IMR-90 (cell line): ENCODE measurements around the gene DNAJC11. TPM values are rescaled to one million over a fixed set of nuclear protein-coding genes. Genes with fewer than 3 reads are reported as not detected.
A peak's percentile ranks its signal among the peaks of the same experiment; 100 is the strongest.

Experiments
- ATAC-seq: fragments of 200-7000 bp; cut with Tn5 transposase; 2 replicates; pipeline ENCODE4 v1.9.1; 2020; ENCODE audit warnings: low read depth, mild to moderate bottlenecking, moderate library complexity
- BruUV-seq: library from RNA; stranded (reverse); fragments of 400-500 nt; replicated peaks from 2 replicates; lab custom pipeline; 2021; lab: Mats Ljungman, UMichigan
- CTCF ChIA-PET: fragments of 300-600 bp; formaldehyde crosslinking; extraction: SDS; loops from one replicate; lab custom pipeline; 2021; ENCODE audit warnings: antibody characterized with exemption; lab: Yijun Ruan, JAX
- POLR2A ChIA-PET: fragments of 300-600 bp; sonication (Branson Sonifier 250); formaldehyde crosslinking; loops from one replicate; lab custom pipeline; 2022; ENCODE audit warnings: antibody characterized with exemption; ENCODE audit not compliant: unreplicated experiment; lab: Charles Lee
- DNase-seq: peaks from one replicate; pipeline ENCODE4 v3.0.0; 2013
- H2AFZ ChIP-seq: replicated peaks from 2 replicates; pipeline ENCODE3; 2013; ENCODE audit warnings: low read length, mild to moderate bottlenecking; ENCODE audit not compliant: poor library complexity
- H2AK5ac ChIP-seq: 2 replicates; pipeline ENCODE4 v1.6.1; 2013; ENCODE audit warnings: low read depth, low read length, inconsistent platforms
- H2AK9ac ChIP-seq: replicated peaks from 2 replicates; pipeline ENCODE3; 2013; ENCODE audit warnings: mild to moderate bottlenecking, low read depth, low read length, moderate library complexity; ENCODE audit not compliant: poor library complexity
- H2BK120ac ChIP-seq: 2 replicates; pipeline ENCODE4 v1.6.1; 2013; ENCODE audit warnings: low read depth, low read length, inconsistent platforms
- H2BK15ac ChIP-seq: 3 replicates; pipeline ENCODE4 v1.6.1; 2013; ENCODE audit warnings: low read depth, low read length, inconsistent platforms
- H2BK20ac ChIP-seq: 2 replicates; pipeline ENCODE4 v1.6.1; 2013; ENCODE audit warnings: low read depth, mild to moderate bottlenecking, inconsistent platforms, low read length, moderate library complexity
- H2BK5ac ChIP-seq: 2 replicates; pipeline ENCODE4 v1.6.1; 2013; ENCODE audit warnings: mild to moderate bottlenecking, low read depth, low read length, inconsistent platforms; ENCODE audit not compliant: poor library complexity, severe bottlenecking
- H3K14ac ChIP-seq: replicated peaks from 2 replicates; pipeline ENCODE4 v1.6.1; 2013; ENCODE audit warnings: low read depth, low read length, inconsistent platforms
- H3K18ac ChIP-seq: 2 replicates; pipeline ENCODE4 v1.6.1; 2013; ENCODE audit warnings: low read depth, low read length, control low read depth
- H3K23ac ChIP-seq: 2 replicates; pipeline ENCODE4 v1.6.1; 2013; ENCODE audit warnings: low read depth, low read length, inconsistent platforms
- H3K27ac ChIP-seq: 2 replicates; pipeline ENCODE4 v1.5.1; 2013; ENCODE audit warnings: mild to moderate bottlenecking, control low read depth, low read length; ENCODE audit not compliant: insufficient read depth
- H3K27me3 ChIP-seq: 2 replicates; pipeline ENCODE4 v1.6.1; 2013; ENCODE audit warnings: low read length; ENCODE audit not compliant: control insufficient read depth, insufficient read depth
- H3K36me3 ChIP-seq: 2 replicates; pipeline ENCODE4 v1.6.1; 2013; ENCODE audit warnings: low read length, mixed read lengths; ENCODE audit not compliant: control insufficient read depth, insufficient read depth
- H3K4ac ChIP-seq: 2 replicates; pipeline ENCODE4 v1.6.1; 2013; ENCODE audit warnings: low read depth, low read length, inconsistent platforms
- H3K4me1 ChIP-seq: 2 replicates; pipeline ENCODE4 v1.6.1; 2013; ENCODE audit warnings: low read length, mixed read lengths; ENCODE audit not compliant: control insufficient read depth, insufficient read depth
- H3K4me2 ChIP-seq: 2 replicates; pipeline ENCODE4 v1.6.1; 2013; ENCODE audit warnings: low read depth, mild to moderate bottlenecking, control low read depth, low read length, moderate library complexity
- H3K4me3 ChIP-seq: 2 replicates; pipeline ENCODE4 v1.5.1; 2013; ENCODE audit warnings: low read depth, mild to moderate bottlenecking, control low read depth, low read length, moderate library complexity; ENCODE audit not compliant: insufficient read depth
- H3K56ac ChIP-seq: 2 replicates; pipeline ENCODE4 v1.6.1; 2013; ENCODE audit warnings: low read length, inconsistent platforms; ENCODE audit not compliant: insufficient read depth; ENCODE audit errors: extremely low read depth
- H3K79me1 ChIP-seq, 2 experiments: 2 replicates each; pipeline ENCODE4 v1.6.1; 2013; ENCODE audit warnings: low read length in 2 of 2, inconsistent platforms in 1 of 2, low read depth in 1 of 2
- H3K9ac ChIP-seq: 2 replicates; pipeline ENCODE4 v1.6.1; 2013; ENCODE audit warnings: low read depth, low read length, control low read depth
- H3K9me1 ChIP-seq: 2 replicates; pipeline ENCODE4 v1.6.1; 2013; ENCODE audit warnings: low read length, inconsistent platforms; ENCODE audit not compliant: insufficient read depth
- H3K9me3 ChIP-seq: 2 replicates; pipeline ENCODE4 v1.6.1; 2013; ENCODE audit warnings: low read length; ENCODE audit not compliant: control insufficient read depth, insufficient read depth
- H4K20me1 ChIP-seq: 2 replicates; pipeline ENCODE4 v1.6.1; 2013; ENCODE audit warnings: low read length, inconsistent platforms; ENCODE audit not compliant: insufficient read depth
- H4K5ac ChIP-seq: 2 replicates; pipeline ENCODE4 v1.6.1; 2013; ENCODE audit warnings: mild to moderate bottlenecking, low read depth, low read length, control low read depth
- H4K8ac ChIP-seq, 2 experiments: 2 replicates each; pipeline ENCODE4 v1.6.1; 2013; ENCODE audit warnings: low read depth in 2 of 2, low read length in 2 of 2, control low read depth in 1 of 2, inconsistent platforms in 1 of 2
- H4K91ac ChIP-seq: 2 replicates; pipeline ENCODE4 v1.6.1; 2013; ENCODE audit warnings: low read depth, low read length, inconsistent platforms; ENCODE audit not compliant: insufficient read depth
- CEBPB ChIP-seq: IDR thresholded peaks from 2 replicates; pipeline ENCODE4 v1.6.1; 2012; ENCODE audit warnings: low read depth, low read length, improper control_type of control experiment
- POLR2A ChIP-seq: IDR thresholded peaks from 2 replicates; pipeline ENCODE4 v1.6.1; 2012; ENCODE audit warnings: mild to moderate bottlenecking, low read depth, low read length
- dilution Hi-C: fragments of 300-500 bp; cut with HindIII; formaldehyde crosslinking; loops from one replicate; pipeline ENCODE4 v1.14.3; 2018; ENCODE audit warnings: low sequenced_read_pairs; ENCODE audit not compliant: unreplicated experiment
- in situ Hi-C: fragments of 300-500 bp; cut with MboI; formaldehyde crosslinking; loops from 3 replicates; pipeline ENCODE4 v1.14.3; 2019; ENCODE audit warnings: low sequenced_read_pairs, inconsistent platforms, mixed read lengths
- intact Hi-C: fragments of 100-400 bp; cut with micrococcal nuclease; formaldehyde crosslinking; loops from 2 replicates; pipeline ENCODE4 v1.10.0; 2022
- polyA plus RNA-seq, 3 experiments: library from polyadenylated mRNA; depleted of rRNA; stranded (reverse); fragments of >200 nt; gene quantifications; 2 replicates each; pipeline ENCODE4 v1.2.3, GENCODE V29; 2012; ENCODE audit warnings: low replicate concordance in 1 of 3
- total RNA-seq: library from RNA; depleted of rRNA; stranded (reverse); fragments of >200 nt; gene quantifications from 2 replicates; pipeline ENCODE4 v1.2.3, GENCODE V29; 2012

Gene DNAJC11
- total and polyA plus RNA-seq, 2 of the 4 experiments (the other 2 are of a cell fraction), result 38.7 to 48.5 TPM

GRCh38 chr1:6686294-6686693 lies 15.3 kb downstream of the DNAJC11 start:
- peaks cover 43 to 67% of the 10 kb centered on the region in 2 experiments for H3K79me1 ChIP-seq
- BruUV-seq, result no TSS peak
- peak overlapping the region; percentile 81 for H2BK15ac ChIP-seq
- intact Hi-C loops, result no loop called here
- H2BK120ac ChIP-seq, result peak overlapping the region; percentile 98
- dilution Hi-C loops, result no loop called here
- no peak overlapping the region for H3K4me3 ChIP-seq
- peak overlapping the region; percentile 99 for H2BK20ac ChIP-seq
- H3K4me2 ChIP-seq, result peak overlapping the region; percentile 89
- H4K8ac ChIP-seq, result peak overlapping the region; percentile 77 to 88; a peak in 3 of 4 replicates
- peak overlapping the region; percentile 98 for H4K91ac ChIP-seq
- peaks cover 4% of the 10 kb centered on the region; the same call in 1 of the 2 replicates for H4K20me1 ChIP-seq
- H2AK5ac ChIP-seq, result peak overlapping the region; percentile 99
- peak overlapping the region; percentile 94 for H2BK5ac ChIP-seq
- POLR2A ChIA-PET, result no interaction called here
- CTCF ChIA-PET, result no interaction called here
- peak overlapping the region; percentile 82 for H3K4ac ChIP-seq
- H3K23ac ChIP-seq, result peak overlapping the region; percentile 63
- H2AK9ac ChIP-seq, result peak overlapping the region; percentile 37
- peak overlapping the region; percentile 80 for H3K56ac ChIP-seq
- peak overlapping the region; percentile 15 for H2AFZ ChIP-seq
- H3K9ac ChIP-seq, result peak overlapping the region; percentile 50; the same call in 1 of the 2 replicates
- H3K9me1 ChIP-seq, result peaks cover 13% of the 10 kb centered on the region
- peaks cover 13% of the 10 kb centered on the region for H3K4me1 ChIP-seq
- DNase-seq (peak; percentile 50), ATAC-seq (peak; percentile 77)
- H3K27ac ChIP-seq, result peak overlapping the region; percentile 96
- peak overlapping the region; percentile 95 for H3K14ac ChIP-seq
- in situ Hi-C loops, result no loop called here
- peak overlapping the region; percentile 87 for H3K18ac ChIP-seq
- no peaks in the 10 kb centered on the region for H3K27me3 ChIP-seq
- TF ChIP-seq CEBPB (0 out of 2 replicates have a peak, but pooled peaks have one; percentile 12), POLR2A (no peak)
- peaks cover 2% of the 10 kb centered on the region for H3K36me3 ChIP-seq
- H3K9me3 ChIP-seq, result no peaks in the 10 kb centered on the region
- peak overlapping the region; percentile 90 for H4K5ac ChIP-seq
